Activated CD8-positive, alpha-beta memory T cell treated with anti-CD3 and anti-CD28 coated beads for 36 hours (primary cell): ENCODE results near the gene SSTR3. TPM values are rescaled to one million over a fixed set of nuclear protein-coding genes. Genes with fewer than 3 reads are reported as not detected.

ENCODE experiments used
- CTCF ChIA-PET: fragments of 350-600 bp; sonication (Branson Sonifier 250); formaldehyde crosslinking; loops from one replicate; lab custom pipeline; 2021; ENCODE audit warnings: antibody characterized with exemption; lab: Charles Lee
- POLR2A ChIA-PET: fragments of 350-600 bp; sonication (Branson Sonifier 250); formaldehyde crosslinking; loops from one replicate; lab custom pipeline; 2021; ENCODE audit warnings: antibody characterized with exemption; lab: Charles Lee
- total RNA-seq, 2 experiments: library from RNA; stranded (reverse); gene quantifications; one replicate each; pipeline ENCODE4 v1.2.3, GENCODE V29; 2021

The SSTR3 gene
- total RNA-seq, 2 experiments from 2014 or later, result 0.46 to 0.65 TPM

DNA sequence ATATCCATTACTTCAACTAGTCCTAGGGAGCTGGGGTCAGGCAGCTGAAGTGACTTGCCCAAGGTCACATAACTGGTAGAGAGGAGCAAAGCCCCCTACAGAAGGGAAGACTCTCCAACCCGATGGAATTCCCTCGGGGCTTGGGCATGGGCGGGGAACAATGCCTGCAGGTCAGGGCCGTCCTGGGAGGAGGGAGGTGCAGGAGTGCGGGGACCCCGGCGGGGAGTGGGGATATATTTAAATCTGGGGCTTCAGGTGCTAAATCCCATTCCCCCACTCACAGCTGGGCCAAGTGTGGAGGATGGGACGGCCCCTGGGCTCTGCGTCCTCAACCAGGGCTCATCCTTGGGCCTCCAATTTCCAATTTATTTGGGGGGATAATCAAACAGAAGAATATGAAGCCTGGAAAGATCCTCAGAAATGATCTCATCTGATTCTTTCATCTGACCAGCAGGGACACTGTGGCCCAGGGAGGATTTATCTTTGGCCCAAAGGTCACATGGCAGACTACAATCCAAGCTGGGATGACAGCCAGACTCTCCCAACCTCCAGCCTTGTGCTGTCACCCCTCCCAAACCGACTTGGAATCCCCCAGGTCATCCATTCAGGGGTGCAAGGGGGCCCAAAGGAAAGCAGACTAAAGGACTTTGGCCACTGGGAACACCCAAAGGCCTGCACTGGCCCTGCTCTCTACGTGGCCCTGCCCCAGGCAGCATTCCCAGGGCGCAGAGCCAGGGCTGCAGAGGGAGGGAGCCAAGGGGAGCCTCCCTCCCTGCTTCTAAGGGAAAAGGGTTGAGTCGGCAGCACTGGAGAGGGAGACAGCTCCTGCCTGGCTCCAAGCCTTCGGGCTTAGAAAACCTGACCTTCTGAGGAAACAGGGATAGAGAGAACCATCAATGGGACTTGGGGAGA is 15.5 kb downstream of the SSTR3 start:
- CTCF ChIA-PET, result interaction anchor here (0.7 to 10.6 kb wide), 12 partner anchors 9 to 117 kb away, joined by 3 to 119 read pairs (median 4); partner anchors contain the start of genes C1QTNF6 and IL2RB
- POLR2A ChIA-PET, result interaction anchor here (1.2 kb wide), 1 partner anchor 74 kb away, joined by 4 read pairs; no protein-coding TSS in a partner anchor

DNA sequence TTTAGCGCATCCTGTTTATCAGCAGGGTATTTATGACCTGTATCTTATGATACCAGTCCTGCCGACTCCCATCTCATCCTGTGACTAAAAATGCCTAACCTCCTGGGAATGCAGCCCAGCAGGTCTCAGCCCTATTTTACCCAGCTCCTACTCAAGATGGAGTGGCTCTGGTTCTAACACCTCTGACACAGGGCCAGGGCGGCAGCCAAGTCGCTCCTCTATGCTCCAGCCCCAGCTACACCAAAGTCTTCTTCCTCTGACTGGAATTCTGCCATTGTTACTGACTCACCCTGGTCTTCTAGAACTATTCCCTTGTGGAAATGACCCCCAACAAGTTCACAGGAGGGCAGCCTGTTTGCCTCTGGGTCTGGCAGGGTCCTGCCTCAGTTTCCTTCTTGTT is 16.4 kb downstream of the SSTR3 start:
- CTCF ChIA-PET, result interaction anchor here (10.6 kb wide), 1 partner anchor 32 kb away, joined by 119 read pairs; no protein-coding TSS in a partner anchor
- POLR2A ChIA-PET, result no interaction called here

DNA sequence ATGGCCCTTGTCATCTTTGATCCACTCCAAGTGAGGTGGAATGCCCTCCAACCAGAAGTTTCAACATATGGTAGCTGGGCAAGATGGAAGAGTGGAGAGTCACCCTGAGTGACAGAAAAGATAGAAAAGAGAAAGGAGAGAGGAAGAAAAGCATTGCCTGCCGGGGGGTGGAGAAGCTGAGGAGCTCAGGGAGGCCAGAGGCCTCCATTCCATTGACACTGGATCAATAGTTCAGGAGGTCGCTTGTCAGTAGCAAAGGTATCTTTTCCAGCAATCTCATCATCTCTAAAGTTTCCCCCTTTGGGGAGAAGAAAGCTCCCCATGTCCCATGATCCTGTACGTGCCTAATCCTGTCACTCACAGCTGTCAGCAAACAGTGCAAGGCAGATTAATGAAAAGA is 17.5 kb downstream of the SSTR3 start:
- CTCF ChIA-PET, result interaction anchor here (0.9 to 10.6 kb wide), 3 partner anchors 31 to 68 kb away, joined by 3 to 119 read pairs (median 4); no protein-coding TSS in a partner anchor
- POLR2A ChIA-PET, result interaction anchor here (1.3 kb wide), 1 partner anchor 45 kb away, joined by 4 read pairs; the partner anchor contains the start of gene IL2RB

DNA sequence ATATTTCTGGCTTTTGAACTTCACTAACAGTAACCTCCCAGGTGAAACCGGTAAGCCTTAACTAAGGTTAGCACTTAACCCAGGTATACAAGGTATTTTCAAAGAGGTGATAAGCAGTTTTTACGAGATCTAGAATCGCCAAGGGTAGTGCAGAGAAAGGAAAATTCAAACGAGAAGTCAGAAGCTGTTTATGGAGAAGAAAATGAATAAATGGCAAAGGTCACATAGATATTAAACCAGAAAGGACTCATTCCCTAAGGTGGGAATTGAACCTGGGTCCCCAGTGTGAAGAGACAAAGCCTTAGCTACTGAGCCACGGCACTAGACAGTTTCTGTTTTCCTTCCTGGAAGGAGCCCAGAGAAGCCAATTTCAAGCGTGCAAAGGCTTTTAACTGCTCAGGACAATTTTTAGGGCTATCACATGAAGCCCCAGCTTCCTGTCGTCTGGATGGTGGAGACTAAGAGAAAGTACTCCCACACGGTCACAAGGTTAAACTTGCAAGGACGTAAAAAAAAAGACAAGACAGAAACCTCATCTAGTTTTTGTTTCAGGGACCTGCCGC is 18.6 kb downstream of the SSTR3 start:
- CTCF ChIA-PET, result interaction anchor here (1.2 to 10.6 kb wide), 5 partner anchors 20 to 120 kb away, joined by 4 to 119 read pairs (median 4); partner anchors contain the start of gene IL2RB
- POLR2A ChIA-PET, result interaction anchor here (1.3 kb wide), 1 partner anchor 43 kb away, joined by 4 read pairs; the partner anchor contains the start of gene IL2RB

DNA sequence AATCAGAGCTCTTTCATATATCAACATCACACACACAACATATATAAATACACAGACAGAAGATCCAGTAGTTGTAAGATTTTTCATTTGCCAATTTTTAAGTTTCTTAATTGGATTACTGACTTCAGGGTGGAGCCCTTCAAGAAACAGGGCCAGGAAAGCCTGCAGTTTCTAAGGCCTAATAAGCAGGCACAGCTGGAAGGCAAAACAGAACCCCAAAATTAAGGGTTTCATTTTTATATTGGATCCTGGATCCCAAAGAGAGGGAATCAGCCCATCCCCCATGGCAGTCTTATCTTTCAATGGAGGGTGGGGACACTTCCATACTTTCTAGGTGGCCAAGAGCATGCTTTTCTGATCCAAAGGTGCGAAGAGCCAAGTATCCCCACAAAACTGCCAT is 19.5 kb downstream of the SSTR3 start:
- ChIA-PET CTCF (interaction anchor here (1.2 to 10.6 kb wide), 4 partner anchors 21 to 119 kb away, joined by 4 to 119 read pairs (median 6); partner anchors contain the start of gene IL2RB), POLR2A (no interaction called here)

DNA sequence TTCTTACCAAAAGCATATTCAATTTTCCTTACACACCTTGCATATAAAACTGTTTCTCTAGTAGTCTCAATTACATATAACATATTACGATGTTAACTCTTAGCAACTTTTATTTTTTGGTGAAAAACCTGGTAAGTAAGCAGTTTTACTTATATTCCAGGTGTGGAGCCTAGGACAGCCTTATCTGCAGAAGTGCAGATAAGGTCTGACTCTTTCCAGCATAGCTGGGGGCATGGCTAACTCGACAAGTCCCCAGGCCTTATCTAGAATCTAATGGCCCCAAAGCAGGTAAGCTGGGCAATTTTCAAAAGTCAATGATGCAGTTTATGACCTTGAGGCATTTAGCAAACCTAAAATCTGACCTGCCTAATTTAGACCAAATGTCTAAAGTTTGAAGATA is 20.1 kb downstream of the SSTR3 start:
- CTCF ChIA-PET, result interaction anchor here (1.0 to 10.6 kb wide), 4 partner anchors 28 to 146 kb away, joined by 4 to 119 read pairs (median 6); partner anchors contain the start of gene IL2RB
- POLR2A ChIA-PET, result no interaction called here

DNA sequence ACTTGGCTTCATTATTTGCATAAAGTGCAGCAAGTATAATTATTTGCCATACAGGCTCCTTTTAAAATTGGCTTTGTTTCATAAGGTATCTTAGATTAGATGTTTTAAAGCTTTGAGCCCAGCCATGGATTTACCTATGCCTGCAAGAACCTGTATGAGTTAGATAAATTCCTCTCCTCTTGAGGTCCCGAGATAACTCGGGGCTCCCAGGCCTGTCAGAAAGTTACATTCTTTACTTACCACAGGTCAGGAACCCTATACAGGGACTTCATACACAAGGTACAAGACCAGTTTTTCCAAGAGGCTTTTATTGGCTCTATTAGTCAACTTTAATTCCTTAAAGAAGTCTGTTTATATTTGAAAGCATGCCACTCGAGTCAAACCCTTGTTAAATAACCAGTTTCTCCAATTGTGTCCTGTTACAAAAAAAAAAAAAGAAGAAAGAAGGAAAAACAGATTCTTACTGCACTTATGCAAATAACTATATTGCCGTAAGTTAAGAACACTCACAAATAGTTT is 22.0 kb downstream of the SSTR3 start:
- POLR2A ChIA-PET, result no interaction called here
- CTCF ChIA-PET, result interaction anchor here (1.5 kb wide), 1 partner anchor 12 kb away, joined by 3 read pairs; no protein-coding TSS in a partner anchor

DNA sequence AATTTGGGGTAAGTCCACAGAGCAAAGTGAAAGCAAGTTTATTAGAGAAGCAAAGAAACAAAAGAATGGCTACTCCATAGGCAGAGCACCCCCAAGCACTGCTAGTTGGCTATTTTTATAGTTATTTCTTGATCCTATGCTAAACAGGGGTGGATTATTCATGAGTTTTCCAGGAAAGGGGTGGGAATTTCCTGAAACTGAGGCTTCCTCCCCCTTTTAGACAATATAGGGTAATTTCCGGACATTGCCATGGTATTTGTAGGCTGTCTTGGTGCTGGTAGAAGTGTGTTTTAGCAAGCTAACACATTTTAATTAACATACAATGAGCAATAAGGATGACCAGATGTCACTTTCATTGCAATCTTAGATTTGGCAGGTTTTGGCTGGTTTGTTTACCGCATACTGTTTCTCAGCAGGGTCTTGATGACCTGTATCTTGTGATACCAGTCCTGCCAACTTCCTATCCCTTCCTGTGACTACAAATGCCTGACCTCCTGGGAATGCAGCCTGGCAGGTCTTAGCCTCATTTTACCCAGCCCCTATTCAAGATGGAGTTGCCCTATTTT is 23.3 kb downstream of the SSTR3 start:
- ChIA-PET CTCF (interaction anchor here (0.7 to 1.8 kb wide), 2 partner anchors 8 to 23 kb away, joined by 3 to 5 read pairs; no protein-coding TSS in a partner anchor), POLR2A (no interaction called here)

DNA sequence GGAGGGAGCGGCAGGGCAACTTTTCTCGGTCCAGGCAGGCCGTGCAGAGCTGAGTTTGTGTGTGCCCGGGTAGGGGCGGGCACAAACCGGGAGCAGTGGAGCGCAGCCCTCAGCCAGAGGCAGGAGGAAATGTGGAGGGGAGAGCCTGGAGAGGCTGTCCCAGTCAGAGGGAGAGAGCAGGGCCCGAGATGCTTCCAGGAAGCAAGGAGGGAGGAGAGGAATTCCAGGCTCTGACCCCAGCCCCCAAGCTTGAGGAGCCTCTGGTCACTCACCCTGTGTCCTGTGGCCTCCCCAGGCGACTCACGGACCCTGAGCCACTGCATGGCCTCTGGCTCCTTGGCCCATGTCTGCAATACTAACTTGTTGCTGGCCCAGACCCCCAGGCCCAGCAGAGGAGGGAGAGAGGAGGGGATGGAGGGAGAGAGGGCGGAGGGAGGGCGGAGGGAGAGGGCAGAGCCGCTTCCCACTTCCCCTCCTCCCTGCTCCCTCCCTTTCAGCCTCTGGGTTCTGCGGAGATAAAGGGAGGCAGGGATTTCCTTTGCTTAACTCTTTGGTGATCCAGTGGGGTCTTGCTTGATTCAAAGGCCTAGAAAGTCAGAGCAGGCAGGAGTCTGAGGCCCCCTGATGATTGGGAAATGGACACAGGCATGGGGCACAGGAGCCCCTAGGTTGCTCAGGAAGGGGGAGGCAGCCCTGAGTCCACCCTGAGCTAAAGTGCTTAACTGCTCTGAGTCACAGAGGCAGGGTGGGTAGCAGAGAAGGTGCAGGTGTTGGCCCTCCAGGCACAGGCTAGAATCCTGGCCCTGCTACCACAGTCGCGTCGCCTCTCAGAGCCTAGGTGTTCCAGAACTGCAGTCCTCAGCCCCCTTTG is 24.2 kb downstream of the SSTR3 start, which contains the start of gene C1QTNF6:
Gene C1QTNF6, minus strand, starts transcription at position 357 of the 871 bp plus-strand sequence. Its CDS starts 34 bp downstream, at position 323.
- POLR2A ChIA-PET, result interaction anchor here (0.6 kb wide), 1 partner anchor 38 kb away, joined by 3 read pairs; no protein-coding TSS in a partner anchor
- CTCF ChIA-PET, result interaction anchor here (0.5 to 1.8 kb wide), 2 partner anchors 9 to 183 kb away, joined by 3 to 5 read pairs; no protein-coding TSS in a partner anchor

DNA sequence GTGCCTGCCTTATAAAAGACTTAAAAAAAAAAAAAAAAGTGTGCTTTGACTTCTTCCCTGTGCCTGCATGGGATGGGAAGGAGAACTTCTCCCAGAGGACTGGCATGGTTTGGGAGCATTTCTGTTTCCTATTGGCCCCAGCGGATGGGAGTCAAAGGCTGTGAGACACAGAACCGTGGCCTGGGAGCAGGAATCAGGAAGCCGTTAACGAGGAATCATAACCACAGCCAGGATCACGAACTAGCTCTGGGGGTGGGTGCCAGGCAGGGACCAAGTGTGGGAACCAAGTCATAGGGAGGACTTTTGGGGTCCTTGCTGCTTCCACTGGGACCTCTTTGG is 24.8 kb downstream of the SSTR3 start:
- ChIA-PET CTCF (interaction anchor here (0.7 to 1.8 kb wide), 2 partner anchors 10 to 46 kb away, joined by 3 to 5 read pairs; no protein-coding TSS in a partner anchor), POLR2A (interaction anchor here (0.6 to 1.7 kb wide), 2 partner anchors 37 to 60 kb away, joined by 3 to 5 read pairs; no protein-coding TSS in a partner anchor)

DNA sequence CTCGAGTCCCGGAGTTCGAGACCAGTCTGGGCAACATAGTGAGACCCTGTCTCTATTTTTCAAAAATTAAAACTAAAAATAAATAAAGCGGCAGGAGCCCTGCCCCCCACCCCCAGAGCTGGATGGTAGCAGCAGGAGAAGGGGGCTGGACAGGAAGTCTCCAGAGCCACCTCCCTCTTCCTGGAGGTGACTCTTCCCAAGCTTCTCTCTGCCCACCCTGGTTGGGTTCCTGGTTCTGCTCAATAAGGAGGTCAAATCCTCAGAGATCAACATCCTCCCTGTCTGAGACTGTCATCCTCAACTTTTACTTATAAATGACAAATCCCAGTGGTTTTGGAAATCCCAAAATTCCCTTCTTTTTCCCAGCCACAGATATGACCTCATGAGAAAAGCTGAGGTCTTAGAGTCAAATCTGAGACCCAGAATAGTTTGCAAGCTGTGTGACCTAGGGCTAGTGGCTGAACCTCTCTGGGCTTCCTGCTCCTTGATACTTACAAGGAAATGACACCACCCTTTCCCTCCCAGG is 25.2 kb downstream of the SSTR3 start:
- CTCF ChIA-PET, result interaction anchor here (0.7 to 1.8 kb wide), 3 partner anchors 10 to 46 kb away, joined by 3 to 8 read pairs (median 5); no protein-coding TSS in a partner anchor
- POLR2A ChIA-PET, result interaction anchor here (0.5 to 1.7 kb wide), 3 partner anchors 17 to 60 kb away, joined by 3 to 5 read pairs (median 3); no protein-coding TSS in a partner anchor

DNA sequence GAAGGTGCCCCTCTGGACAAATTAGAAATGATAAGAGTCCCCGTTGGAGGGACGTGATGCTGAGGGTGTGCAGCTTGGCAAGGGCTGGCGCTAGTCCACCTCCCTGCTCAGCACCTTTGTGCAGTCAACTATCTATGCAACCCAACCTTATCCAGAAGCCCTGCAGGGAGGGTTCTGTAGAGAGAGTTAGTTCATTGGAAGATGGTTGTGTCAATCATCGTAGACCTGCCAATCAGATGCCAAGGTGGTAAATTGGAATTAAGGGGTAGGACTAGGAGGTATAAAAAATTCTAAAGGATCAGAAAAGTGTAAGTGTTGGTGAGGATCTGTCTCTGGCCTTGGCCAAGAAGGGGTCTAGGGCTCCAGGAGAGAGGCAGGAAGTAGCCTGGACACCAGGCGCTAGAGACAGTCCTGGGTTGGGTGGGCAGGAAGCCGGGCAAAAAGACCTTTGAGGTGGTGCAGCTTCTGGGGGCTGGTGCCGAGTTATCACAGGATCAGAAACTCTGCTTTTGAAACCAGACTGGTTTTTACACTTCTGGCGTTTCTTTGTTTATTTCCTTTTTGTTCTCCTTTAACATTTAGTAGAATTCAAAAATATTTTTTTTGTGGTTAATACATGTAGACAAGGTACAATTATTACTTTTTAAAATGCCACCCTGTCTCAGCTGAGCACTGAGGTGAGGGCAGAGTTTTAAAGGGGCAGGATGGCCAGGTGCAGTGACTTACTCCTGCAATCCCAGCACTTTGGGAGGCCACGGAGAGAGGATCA is 25.9 kb downstream of the SSTR3 start:
- CTCF ChIA-PET, result interaction anchor here (1.1 to 1.6 kb wide), 2 partner anchors 13 to 37 kb away, joined by 3 to 8 read pairs; partner anchors contain the start of gene IL2RB
- POLR2A ChIA-PET, result interaction anchor here (0.5 to 1.7 kb wide), 2 partner anchors 16 to 59 kb away, joined by 3 to 5 read pairs; no protein-coding TSS in a partner anchor

DNA sequence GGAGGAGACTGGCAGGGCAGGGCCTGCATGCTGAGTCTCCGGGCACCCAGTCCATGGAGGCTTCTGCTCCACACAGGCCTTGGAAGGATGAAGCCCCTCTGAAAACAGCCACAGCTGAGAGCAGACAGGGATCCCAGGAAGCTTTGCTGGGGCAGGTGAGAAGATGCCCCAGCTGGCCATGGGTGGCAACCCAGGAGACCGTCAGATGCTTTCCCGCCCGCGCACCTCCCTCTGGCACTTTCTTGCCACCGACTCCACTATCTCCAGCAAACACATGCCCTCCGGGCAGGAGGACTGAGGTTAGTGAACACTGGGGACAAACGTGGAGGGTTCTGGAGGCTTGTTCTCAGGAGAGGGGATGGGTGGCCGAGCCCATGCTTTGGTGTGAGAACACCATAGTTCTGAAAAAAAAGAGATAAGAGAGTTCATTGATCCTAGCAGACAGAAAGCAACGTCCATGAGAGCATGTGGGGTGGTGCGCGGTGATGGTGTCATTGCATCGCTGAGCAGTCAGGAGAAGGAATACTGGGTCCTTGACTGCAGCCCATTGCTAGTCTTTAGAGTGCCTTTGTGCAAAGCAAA is 26.5 kb downstream of the SSTR3 start:
- POLR2A ChIA-PET, result no interaction called here
- CTCF ChIA-PET, result interaction anchor here (1.1 to 2.6 kb wide), 3 partner anchors 14 to 36 kb away, joined by 3 to 8 read pairs (median 7); partner anchors contain the start of gene IL2RB

DNA sequence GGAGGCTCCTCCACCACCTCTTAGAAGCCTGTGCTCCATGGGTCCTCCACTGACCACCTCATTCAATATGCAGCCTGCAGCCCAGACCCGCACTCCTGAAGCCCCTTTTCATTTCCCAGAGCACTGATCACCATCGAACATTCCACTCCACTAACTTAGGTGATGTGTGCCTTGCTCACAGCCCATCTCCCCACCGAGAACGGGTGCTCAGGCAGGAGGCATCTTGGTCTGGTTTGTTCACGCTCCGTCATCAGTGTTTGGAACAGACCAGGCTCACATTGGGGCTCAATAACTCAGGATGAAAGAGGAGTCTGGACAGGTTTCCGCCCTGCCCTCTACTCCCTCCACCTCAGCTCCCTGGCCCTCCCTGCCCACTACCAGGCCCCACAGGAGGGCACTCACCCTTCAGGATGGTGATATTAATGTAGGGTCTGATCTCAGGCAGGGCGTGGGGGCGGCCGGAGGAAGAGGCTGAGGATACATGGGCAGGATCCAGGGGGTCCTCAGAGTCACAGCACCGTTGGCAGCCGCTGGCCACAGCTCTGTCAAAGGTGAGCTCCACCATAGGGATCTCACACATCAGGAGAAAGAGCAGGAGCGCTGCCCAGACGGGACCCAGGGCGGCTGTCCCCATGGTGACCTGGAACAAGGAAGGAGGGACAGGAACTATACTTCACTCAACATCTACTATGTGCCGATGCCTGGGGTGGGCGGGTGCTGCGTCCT is 27.3 kb downstream of the SSTR3 start:
- POLR2A ChIA-PET, result no interaction called here
- CTCF ChIA-PET, result interaction anchor here (2.6 kb wide), 1 partner anchor 18 kb away, joined by 7 read pairs; no protein-coding TSS in a partner anchor

DNA sequence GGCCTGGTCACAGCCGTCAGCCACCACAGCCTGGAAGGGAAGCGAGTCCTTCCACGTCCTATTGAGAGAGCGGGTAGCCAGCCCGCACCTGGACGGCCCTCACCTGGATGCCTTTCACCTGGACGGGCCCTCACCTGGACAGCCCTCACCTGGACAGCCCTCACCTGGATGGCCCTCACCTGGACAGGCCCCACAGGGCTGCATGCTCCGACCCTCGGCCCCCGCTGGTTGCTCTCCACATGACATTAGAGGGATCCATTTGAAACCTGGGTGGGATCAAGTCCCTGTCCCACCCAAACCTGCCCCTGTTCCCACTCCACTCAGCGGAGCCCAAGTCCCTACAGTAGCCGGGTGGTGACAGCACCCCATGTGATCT is 27.9 kb downstream of the SSTR3 start:
- ChIA-PET POLR2A (interaction anchor here (1.3 kb wide), 1 partner anchor 102 kb away, joined by 3 read pairs; no protein-coding TSS in a partner anchor), CTCF (interaction anchor here (1.1 to 2.6 kb wide), 3 partner anchors 15 to 138 kb away, joined by 3 to 7 read pairs (median 6); no protein-coding TSS in a partner anchor)
